GM12878 (cell line): ENCODE data around the gene CBLB. TPM values are rescaled to one million over a fixed set of nuclear protein-coding genes. Genes with fewer than 3 reads are reported as not detected.

Source experiments
- ATAC-seq: fragments of 200-7000 bp; cut with Tn5 transposase; 3 replicates; pipeline ENCODE4 v1.9.1; 2020; ENCODE audit warnings: mild to moderate bottlenecking, moderate library complexity
- BruUV-seq: library from RNA; stranded (reverse); fragments of 400-500 nt; replicated peaks from 2 replicates; lab custom pipeline; 2021; lab: Mats Ljungman, UMichigan
- CTCF ChIA-PET: fragments of 300-600 bp; sonication (Branson Sonifier 250); formaldehyde crosslinking; extraction: SDS; loops from one replicate; lab custom pipeline; 2021; ENCODE audit warnings: inconsistent platforms; lab: Yijun Ruan, JAX
- POLR2A ChIA-PET: fragments of 350-600 bp; formaldehyde crosslinking; extraction: SDS; loops from one replicate; lab custom pipeline; 2021; ENCODE audit warnings: inconsistent platforms; lab: Charles Lee
- RAD21 ChIA-PET: fragments of 300-600 bp; sonication (Branson Sonifier 250); formaldehyde crosslinking; loops from one replicate; lab custom pipeline; 2023; ENCODE audit warnings: antibody characterized with exemption; ENCODE audit not compliant: unreplicated experiment; lab: Charles Lee
- SMC1A ChIA-PET: fragments of 300-600 bp; sonication (Branson Sonifier 250); formaldehyde crosslinking; loops from one replicate; lab custom pipeline; 2023; ENCODE audit not compliant: unreplicated experiment, uncharacterized antibody; lab: Charles Lee
- DNase-seq: peaks from one replicate; pipeline ENCODE4 v3.0.0-alpha.2; 2011; ENCODE audit warnings: low read depth, low spot score
- FAIRE-seq: peaks from 3 replicates; lab custom pipeline; 2011; peaks lifted over from hg19 to GRCh38; lab: Jason Lieb, UNC
- H2AFZ ChIP-seq: 2 replicates; pipeline ENCODE4 v1.6.0; 2011; ENCODE audit warnings: low read depth, low read length, control low read depth; ENCODE audit not compliant: control insufficient read depth
- H3K27ac ChIP-seq: 2 replicates; pipeline ENCODE4 v1.5.1; 2011; ENCODE audit warnings: control low read depth; ENCODE audit not compliant: control insufficient read depth, insufficient read depth
- H3K27me3 ChIP-seq, 2 experiments: replicated peaks in 1 of 2; 2 replicates each; pipeline versions ENCODE4 v1.6.0 to v1.6.1; 2011; ENCODE audit warnings: low read length in 1 of 2; ENCODE audit not compliant: control insufficient read depth in 2 of 2, insufficient read depth in 2 of 2
- H3K36me3 ChIP-seq, 2 experiments: 2 replicates each; pipeline ENCODE4 v1.5.1; 2011; ENCODE audit warnings: low read length in 1 of 2; ENCODE audit not compliant: control insufficient read depth in 2 of 2, insufficient read depth in 2 of 2
- H3K4me1 ChIP-seq: 2 replicates; pipeline ENCODE4 v1.6.1; 2011; ENCODE audit warnings: mild to moderate bottlenecking, low read length, moderate library complexity, mixed read lengths; ENCODE audit not compliant: control insufficient read depth, insufficient read depth
- H3K4me2 ChIP-seq: 2 replicates; pipeline ENCODE4 v1.6.0; 2011; ENCODE audit warnings: control low read depth; ENCODE audit not compliant: control insufficient read depth, insufficient read depth
- H3K4me3 ChIP-seq: fragments of 200-600 bp; sonication (generic); 2 replicates; pipeline ENCODE4 v1.5.1; 2016
- H3K79me2 ChIP-seq: 2 replicates; pipeline ENCODE4 v1.6.0; 2011; ENCODE audit warnings: low read length; ENCODE audit not compliant: control insufficient read depth, insufficient read depth
- H3K9ac ChIP-seq: 2 replicates; pipeline ENCODE4 v1.8.0; 2011; ENCODE audit warnings: low read length, control low read depth, mixed read lengths; ENCODE audit not compliant: control insufficient read depth, insufficient read depth
- H3K9me3 ChIP-seq: replicated peaks from 3 replicates; pipeline ENCODE4 v1.5.1; 2011; ENCODE audit warnings: mild to moderate bottlenecking, low read length; ENCODE audit not compliant: control insufficient read depth, insufficient read depth
- H4K20me1 ChIP-seq: 2 replicates; pipeline ENCODE4 v1.6.0; 2011; ENCODE audit not compliant: control insufficient read depth, insufficient read depth
- ASH2L ChIP-seq: fragments of 300-600, 200-600 bp; sonication (generic); IDR thresholded peaks from 2 replicates; pipeline ENCODE4 v1.6.1; 2017; ENCODE audit warnings: low read depth, mild to moderate bottlenecking, borderline replicate concordance
- BACH1 ChIP-seq: fragments of 450-650 bp; IDR thresholded peaks from 2 replicates; pipeline ENCODE4 v1.6.1; 2017; ENCODE audit warnings: mild to moderate bottlenecking, borderline replicate concordance
- CHD1 ChIP-seq: IDR thresholded peaks from 2 replicates; pipeline ENCODE4 v1.6.1; 2012; ENCODE audit warnings: low read depth, low read length, improper control_type of control experiment
- CHD2 ChIP-seq: IDR thresholded peaks from 2 replicates; pipeline ENCODE4 v1.6.1; 2011; ENCODE audit warnings: low read depth, low read length, improper control_type of control experiment, borderline replicate concordance
- CREB1 ChIP-seq: IDR thresholded peaks from 2 replicates; pipeline ENCODE4 v1.6.1; 2012; ENCODE audit warnings: low read depth, mild to moderate bottlenecking, inconsistent platforms
- EED ChIP-seq: sonication (generic); IDR thresholded peaks from 2 replicates; pipeline ENCODE4 v1.6.1; 2016; ENCODE audit warnings: antibody characterized with exemption, low read depth
- ESRRA ChIP-seq: IDR thresholded peaks from 2 replicates; pipeline ENCODE4 v1.6.1; 2012; ENCODE audit warnings: mild to moderate bottlenecking, low read length, improper control_type of control experiment
- EZH2 ChIP-seq: IDR thresholded peaks from 2 replicates; pipeline ENCODE4 v1.6.1; 2012; ENCODE audit warnings: low read depth, mild to moderate bottlenecking, control low read depth, inconsistent platforms, low read length, borderline replicate concordance; ENCODE audit not compliant: control insufficient read depth
- NRF1 ChIP-seq: conservative IDR thresholded peaks from 2 replicates; pipeline ENCODE4 v1.6.1; 2011; ENCODE audit warnings: mild to moderate bottlenecking, low read depth, low read length, improper control_type of control experiment
- RUNX3 ChIP-seq: IDR thresholded peaks from 2 replicates; pipeline ENCODE4 v1.6.1; 2012; ENCODE audit warnings: low read length, inconsistent platforms
- SMC3 ChIP-seq: IDR thresholded peaks from 2 replicates; pipeline ENCODE4 v1.6.1; 2011; ENCODE audit warnings: low read length, improper control_type of control experiment, borderline replicate concordance
- STAT1 ChIP-seq: fragments of 450-650 bp; conservative IDR thresholded peaks from 2 replicates; pipeline ENCODE4 v1.6.1; 2014; ENCODE audit warnings: antibody characterized with exemption, mild to moderate bottlenecking
- ZNF24 ChIP-seq: fragments of 450-650 bp; IDR thresholded peaks from 2 replicates; pipeline ENCODE4 v1.6.1; 2017; ENCODE audit warnings: antibody characterized with exemption, mild to moderate bottlenecking
- ZSCAN29 ChIP-seq: fragments of 450-650 bp; IDR thresholded peaks from 2 replicates; pipeline ENCODE4 v1.6.1; 2017; ENCODE audit warnings: mild to moderate bottlenecking, moderate library complexity
- ZZZ3 ChIP-seq: IDR thresholded peaks from 2 replicates; pipeline ENCODE4 v1.6.1; 2011; ENCODE audit warnings: low read depth; ENCODE audit not compliant: control insufficient read depth, insufficient read length
- WGBS: methylation state at CpG from one replicate; pipeline ENCODE4 v1.1.6; 2016; ENCODE audit warnings: low lambda C conversion rate; ENCODE audit not compliant: insufficient replicate concordance, insufficient coverage; ENCODE audit errors: missing lambda C conversion rate; 5-methylcytosine and 5-hydroxymethylcytosine counted together
- in situ Hi-C: fragments of 300-500 bp; cut with MboI; formaldehyde crosslinking; loops from 9 replicates; pipeline ENCODE4 v1.14.3; 2018; ENCODE audit warnings: mixed read lengths
- intact Hi-C: fragments of 100-400 bp; cut with micrococcal nuclease; formaldehyde crosslinking; loops from one replicate; pipeline ENCODE4 v1.14.2; 2022; ENCODE audit not compliant: unreplicated experiment
- polyA plus RNA-seq, 11 experiments: library from polyadenylated mRNA; depleted of rRNA in 4 of 11; unstranded in 6 of 11; stranded (reverse) in 5 of 11; fragments of >200 nt; fragmentation: Nextera tagmentation in 4 of 11; fragmentation: Illumina TruSeq in 1 of 11; extraction: Ambion mirVana in 4 of 11; extraction: Trizol in 1 of 11; gene quantifications; 1 replicate in 1 of 11; 2 replicates in 10 of 11; pipeline versions ENCODE4 v1.2.1 to v1.2.3, GENCODE V29; 2011 to 2016; ENCODE audit warnings: inconsistent platforms in 2 of 11, missing spikeins in 2 of 11, low read depth in 1 of 11
- total RNA-seq, 4 experiments: library from RNA; depleted of rRNA in 3 of 4; stranded (reverse); fragments of >200 nt in 3 of 4; fragmentation: Illumina TruSeq in 1 of 4; extraction: Trizol in 1 of 4; gene quantifications; 2 replicates each; pipeline versions ENCODE4 v1.2.1 to v1.2.3, GENCODE V29; 2013 to 2021

The CBLB gene
- total and polyA plus RNA-seq, 10 of the 15 experiments (the other 5 are each of a cell fraction or from before 2014, with no cell fraction given) = 17.2 to 107 (median 41.9) TPM

DNA sequence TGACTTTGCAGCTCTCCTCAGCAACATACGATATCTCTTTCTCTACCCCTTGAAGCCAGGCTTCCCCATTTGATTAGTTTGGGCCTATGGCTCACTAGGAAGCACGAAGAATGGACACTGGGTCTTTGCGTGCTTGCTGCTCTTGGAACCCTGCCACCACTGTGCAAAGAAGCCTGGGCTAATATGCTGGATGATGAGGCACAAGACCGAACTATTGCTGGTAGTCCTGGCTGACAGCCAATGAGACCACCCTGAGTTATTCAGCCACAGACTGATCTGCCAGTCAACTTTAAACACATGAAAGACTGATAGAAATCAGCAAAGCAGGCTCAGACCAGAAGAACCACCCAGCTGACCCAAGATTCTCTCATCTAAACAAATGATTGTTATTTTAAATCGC is 250.3 kb downstream of the CBLB start:
- H3K9ac ChIP-seq = no peak overlapping the region
- no peak for FAIRE-seq
- ChIA-PET SMC1A (no interaction called here), POLR2A (no interaction called here), CTCF (interaction anchor here (0.6 kb wide), 1 partner anchor 763 kb away, joined by 4 read pairs; no protein-coding TSS in a partner anchor), RAD21 (no interaction called here)
- no peak overlapping the region for H3K4me2 ChIP-seq
- no peaks in the 10 kb centered on the region for H3K4me1 ChIP-seq
- H3K27me3 ChIP-seq = no peaks in the 10 kb centered on the region
- in situ Hi-C loops = no loop called here
- BruUV-seq = no TSS peak
- H3K9me3 ChIP-seq = no peaks in the 10 kb centered on the region
- no peak overlapping the region for H2AFZ ChIP-seq
- no peak overlapping the region for H3K4me3 ChIP-seq
- H3K27ac ChIP-seq = no peak overlapping the region
- H3K79me2 ChIP-seq = no peaks in the 10 kb centered on the region
- no peak for ATAC-seq
- intact Hi-C loops = no loop called here
- 31% methylated on average over 5 of the region's 5 CpGs for WGBS
- TF ChIP-seq ZSCAN29 = no peak
- TF ChIP-seq CHD2 = no peak
- TF ChIP-seq ASH2L = no peak
- no peak for TF ChIP-seq CREB1
- TF ChIP-seq CHD1 = no peak
- TF ChIP-seq ESRRA = no peak
- no peaks in the 10 kb centered on the region for H3K36me3 ChIP-seq
- H4K20me1 ChIP-seq = no peaks in the 10 kb centered on the region
- no peak for DNase-seq

DNA sequence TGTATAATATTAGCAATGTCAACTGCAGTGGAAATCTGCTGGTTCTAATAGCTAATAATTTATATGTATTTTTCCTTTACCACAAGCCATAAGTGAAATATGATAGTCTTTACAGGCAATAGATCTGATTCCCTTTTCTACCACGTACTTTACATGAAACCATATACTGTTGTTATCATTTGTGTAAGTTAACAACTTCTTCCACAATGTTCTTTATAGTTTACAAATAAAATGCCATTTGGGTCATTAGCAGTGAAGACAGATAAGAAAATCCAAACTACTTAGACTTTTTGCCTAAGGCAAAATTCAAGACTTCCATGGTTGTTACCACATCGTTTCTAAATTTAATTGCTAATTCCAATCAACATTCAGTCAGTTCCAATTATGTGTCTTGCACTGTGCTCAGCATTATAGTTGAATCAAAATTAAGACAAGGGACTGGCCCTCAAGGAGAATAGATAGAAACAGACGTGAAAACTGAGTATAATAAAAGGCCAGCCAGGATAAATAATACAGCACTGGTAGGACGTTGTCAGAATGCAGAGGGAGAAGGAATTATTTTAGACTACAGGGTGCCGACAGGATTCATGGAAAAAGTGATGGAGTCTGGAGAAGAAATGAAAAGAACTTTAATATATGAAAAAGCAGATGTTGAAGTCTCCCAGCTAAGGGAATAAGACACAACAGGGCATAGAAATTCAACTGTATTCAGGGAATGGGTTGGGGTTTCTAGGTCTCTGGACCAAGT is 252.3 kb downstream of the CBLB start:
- in situ Hi-C loops (no loop called here), intact Hi-C loops (no loop called here)
- no peak overlapping the region for H3K27ac ChIP-seq
- no peaks in the 10 kb centered on the region for H3K4me1 ChIP-seq
- CTCF ChIA-PET = no interaction called here
- H3K27me3 ChIP-seq = no peaks in the 10 kb centered on the region
- no peak overlapping the region for H2AFZ ChIP-seq
- no TSS peak for BruUV-seq
- H3K4me3 ChIP-seq = no peak overlapping the region
- FAIRE-seq = no peak
- ATAC-seq = no peak
- H3K9ac ChIP-seq = no peak overlapping the region
- no peaks in the 10 kb centered on the region for H3K9me3 ChIP-seq
- RAD21 ChIA-PET = interaction anchor here (1.4 kb wide), 1 partner anchor 99 kb away, joined by 3 read pairs; no protein-coding TSS in a partner anchor
- POLR2A ChIA-PET = no interaction called here
- SMC1A ChIA-PET = interaction anchor here (0.6 kb wide), 1 partner anchor 305 kb away, joined by 3 read pairs; no protein-coding TSS in a partner anchor
- H3K4me2 ChIP-seq = no peak overlapping the region
- H3K79me2 ChIP-seq = no peaks in the 10 kb centered on the region
- 47% methylated on average over 5 of the region's 5 CpGs for WGBS
- no peak for DNase-seq
- H3K36me3 ChIP-seq = no peaks in the 10 kb centered on the region
- no peaks in the 10 kb centered on the region for H4K20me1 ChIP-seq
- no peak for TF ChIP-seq SMC3
- no peak for TF ChIP-seq EED
- no peak for TF ChIP-seq NRF1
- no peak for TF ChIP-seq EZH2
- no peak for TF ChIP-seq ZNF24
- no peak for TF ChIP-seq BACH1
- no peak for TF ChIP-seq STAT1
- TF ChIP-seq ZZZ3 = no peak
- no peak for TF ChIP-seq RUNX3
